CD14-positive monocyte (primary cell): ENCODE results near the gene RGMA. TPM values are rescaled to one million over a fixed set of nuclear protein-coding genes. Genes with fewer than 3 reads are reported as not detected.

Experiments
- DNase-seq, 3 donors: peaks; one replicate each; pipeline ENCODE4 v3.0.0-alpha.2; 2011 to 2022
- H2AFZ ChIP-seq: 2 replicates; pipeline ENCODE4 v1.6.0; 2012; ENCODE audit warnings: mild to moderate bottlenecking, low read depth, low read length, inconsistent platforms; ENCODE audit not compliant: insufficient read depth, poor library complexity, severe bottlenecking
- H3K27ac ChIP-seq, 2 donors: 1 replicate in 1 of 2; 2 replicates in 1 of 2; pipeline ENCODE4 v1.5.1; 2012 to 2013; ENCODE audit warnings: low read length in 2 of 2, control low read depth in 1 of 2, inconsistent platforms in 1 of 2, low read depth in 1 of 2, mild to moderate bottlenecking in 1 of 2
- H3K27me3 ChIP-seq, 2 donors: one replicate each; pipeline versions ENCODE4 v1.6.0 to v1.6.1; 2011 to 2013; ENCODE audit warnings: low read length in 2 of 2; ENCODE audit not compliant: control insufficient read depth in 2 of 2, insufficient read depth in 2 of 2
- H3K36me3 ChIP-seq, 2 donors: replicated peaks in 1 of 2; 1 replicate in 1 of 2; 2 replicates in 1 of 2; pipeline versions ENCODE4 v1.5.1 to v1.6.1; 2012 to 2013; ENCODE audit warnings: low read length in 2 of 2, control low read depth in 1 of 2, inconsistent platforms in 1 of 2, mild to moderate bottlenecking in 1 of 2; ENCODE audit not compliant: insufficient read depth in 2 of 2, control insufficient read depth in 1 of 2
- H3K4me1 ChIP-seq, 2 donors: 1 replicate in 1 of 2; 2 replicates in 1 of 2; pipeline versions ENCODE4 v1.5.1 to v1.6.1; 2012 to 2013; ENCODE audit warnings: low read length in 2 of 2, control low read depth in 1 of 2, inconsistent platforms in 1 of 2, mild to moderate bottlenecking in 1 of 2, moderate library complexity in 1 of 2; ENCODE audit not compliant: insufficient read depth in 2 of 2, control insufficient read depth in 1 of 2
- H3K4me2 ChIP-seq: replicated peaks from 2 replicates; pipeline ENCODE3; 2012; ENCODE audit warnings: low read length, moderate library complexity, mild to moderate bottlenecking; ENCODE audit not compliant: poor library complexity, severe bottlenecking; ENCODE audit errors: extremely low read depth
- H3K4me3 ChIP-seq, 3 experiments: fragments of 200-600 bp in 1 of 3; sonication (generic) in 1 of 3; replicated peaks in 1 of 3; 1 replicate in 2 of 3; 2 replicates in 1 of 3; pipeline ENCODE4 v1.5.1; 2011 to 2013; ENCODE audit warnings: low read length in 3 of 3, mild to moderate bottlenecking in 3 of 3, control low read depth in 2 of 3, low read depth in 2 of 3, inconsistent platforms in 1 of 3, moderate library complexity in 1 of 3
- H3K79me2 ChIP-seq: 2 replicates; pipeline ENCODE4 v1.6.0; 2012; ENCODE audit warnings: mild to moderate bottlenecking, control low read depth, inconsistent platforms, low read length, moderate library complexity; ENCODE audit not compliant: insufficient read depth
- H3K9ac ChIP-seq: 2 replicates; pipeline ENCODE4 v1.6.0; 2017; ENCODE audit warnings: low read length, mild to moderate bottlenecking; ENCODE audit not compliant: insufficient read depth, poor library complexity, severe bottlenecking
- H3K9me3 ChIP-seq, 2 donors: replicated peaks in 1 of 2; 1 replicate in 1 of 2; 2 replicates in 1 of 2; pipeline versions ENCODE4 v1.5.1 to v1.6.1; 2012 to 2013; ENCODE audit warnings: low read length in 2 of 2, control low read depth in 1 of 2; ENCODE audit not compliant: control insufficient read depth in 1 of 2, insufficient read depth in 1 of 2
- H4K20me1 ChIP-seq: 2 replicates; pipeline ENCODE4 v1.6.0; 2012; ENCODE audit warnings: mild to moderate bottlenecking, low read length, control low read depth, moderate library complexity; ENCODE audit not compliant: insufficient read depth
- H3K27ac Mint-ChIP-seq, 7 donors: one replicate each; pipeline ENCODE4 v1.8.0; 2020; ENCODE audit warnings: mild to moderate bottlenecking in 7 of 7, mixed read lengths in 7 of 7, moderate library complexity in 6 of 7, inconsistent platforms in 2 of 7
- H3K27me3 Mint-ChIP-seq, 3 donors: one replicate each; pipeline ENCODE4 v1.8.0; 2021 to 2022; ENCODE audit warnings: low read depth in 3 of 3, mild to moderate bottlenecking in 3 of 3, mixed read lengths in 3 of 3, moderate library complexity in 3 of 3, inconsistent platforms in 1 of 3
- H3K36me3 Mint-ChIP-seq, 2 donors: one replicate each; pipeline ENCODE4 v1.8.0; 2020; ENCODE audit warnings: mixed read lengths in 2 of 2, inconsistent platforms in 1 of 2, mild to moderate bottlenecking in 1 of 2
- H3K4me1 Mint-ChIP-seq: one replicate; pipeline ENCODE4 v1.8.0; 2020; ENCODE audit warnings: mild to moderate bottlenecking, mixed read lengths
- H3K4me3 Mint-ChIP-seq, 2 donors: one replicate each; pipeline ENCODE4 v1.8.0; 2020; ENCODE audit warnings: mild to moderate bottlenecking in 2 of 2, mixed read lengths in 2 of 2, moderate library complexity in 1 of 2
- H3K9me3 Mint-ChIP-seq, 7 donors: one replicate each; pipeline ENCODE4 v1.8.0; 2020 to 2022; ENCODE audit warnings: mixed read lengths in 7 of 7, mild to moderate bottlenecking in 6 of 7, moderate library complexity in 6 of 7, inconsistent platforms in 2 of 7
- WGBS: methylation state at CpG from one replicate; pipeline ENCODE4 v1.1.5; 2013; ENCODE audit warnings: missing lambda C conversion rate; ENCODE audit not compliant: insufficient coverage; 5-methylcytosine and 5-hydroxymethylcytosine counted together
- intact Hi-C, 2 donors: fragments of 100-400 bp; cut with micrococcal nuclease; formaldehyde crosslinking; loops; one replicate each; pipeline versions ENCODE4 v1.15.0 to v1.15.1; 2023
- polyA plus RNA-seq, 3 donors: library from polyadenylated mRNA; depleted of rRNA in 1 of 3; unstranded in 2 of 3; stranded (reverse) in 1 of 3; fragments of 300-500 nt in 2 of 3; fragments of >200 nt in 1 of 3; fragmentation: Illumina TruSeq in 2 of 3; gene quantifications; 1 replicate in 2 of 3; 2 replicates in 1 of 3; pipeline ENCODE4 v1.2.3, GENCODE V29; 2012 to 2021
- TF ChIP-seq, protein P1 (sequence below): fragments of 200-600 bp; IDR thresholded peaks from one replicate; pipeline ENCODE4 v1.8.0; 2022; ENCODE audit warnings: antibody characterized with exemption, mild to moderate bottlenecking

RGMA gene
- polyA plus RNA-seq, 3 donors = 0.07 to 0.35 (median 0.08) TPM

DNA sequence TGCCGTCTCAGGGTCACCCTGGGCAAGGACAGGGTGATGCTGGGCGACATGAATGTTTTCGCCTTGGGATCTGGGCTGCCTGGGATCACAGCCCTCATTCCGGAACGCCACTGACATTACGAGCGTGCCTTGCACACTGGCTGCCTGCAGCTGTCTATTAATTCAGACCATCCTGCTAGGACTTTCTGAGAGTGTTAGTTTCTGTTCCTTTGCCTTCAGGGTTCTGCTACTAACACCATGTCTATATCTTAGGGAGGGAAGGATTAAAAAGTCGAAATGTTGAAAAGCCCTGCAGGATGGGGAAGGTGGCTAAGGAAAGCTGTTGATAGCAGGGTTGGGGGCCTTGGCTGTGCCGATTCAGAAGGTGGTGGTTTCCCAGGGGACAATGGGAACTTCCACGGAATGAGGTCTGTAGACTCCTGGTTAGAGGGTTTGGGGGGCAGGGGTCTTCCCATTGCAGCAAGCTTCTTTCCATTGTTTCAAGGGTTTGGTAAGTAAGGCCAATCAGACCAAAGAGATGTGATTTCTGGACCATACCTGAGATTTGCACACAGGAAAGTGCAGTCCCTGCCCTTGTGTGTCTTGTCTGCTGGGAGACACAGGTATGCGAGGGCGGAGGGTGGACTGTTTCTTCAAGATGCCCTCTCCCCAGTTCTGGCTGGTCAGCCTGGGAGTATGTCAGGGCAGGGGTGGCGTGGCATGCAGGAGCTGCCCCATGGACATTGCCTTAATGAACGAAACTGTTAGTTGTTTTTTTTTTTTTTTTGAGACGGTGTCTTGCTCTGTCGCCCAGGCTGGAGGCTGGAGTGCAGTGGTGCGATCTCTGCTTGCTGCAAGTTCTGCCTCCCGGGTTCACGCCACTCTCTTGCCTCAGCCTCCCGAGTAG lies 50.9 kb downstream of the RGMA start:
- H3K9ac ChIP-seq = no peak overlapping the region
- Mint-ChIP-seq H3K36me3 (peaks cover 0 to 2% of the 10 kb centered on the region in 2 donors), H3K9me3 (peaks cover 0 to 7% (median 0%) of the 10 kb centered on the region in 7 donors), H3K4me1 (peaks cover 74% of the 10 kb centered on the region), H3K4me3 (peak overlapping the region in 1 of 2 donors; percentile 79), H3K27ac (peak overlapping the region; percentile 65 to 97 (median 90)), H3K27me3 (peaks cover 0 to 7% (median 2%) of the 10 kb centered on the region in 3 donors)
- peak overlapping the region; percentile 17 to 58 for H3K27ac ChIP-seq
- no peaks in the 10 kb centered on the region for H3K27me3 ChIP-seq
- H4K20me1 ChIP-seq = no peaks in the 10 kb centered on the region
- no peaks in the 10 kb centered on the region for H3K79me2 ChIP-seq
- intact Hi-C loops = loop anchor here in 1 of 2 donors (10.0 kb wide), 1 partner anchor 197 kb away; no protein-coding TSS in a partner anchor
- DNase-seq = no peak
- 49% methylated on average over 10 of the region's 20 CpGs for WGBS
- no peaks in the 10 kb centered on the region for H3K36me3 ChIP-seq
- no peaks in the 10 kb centered on the region for H3K9me3 ChIP-seq
- H3K4me3 ChIP-seq = peak overlapping the region in 1 of 3 experiments; percentile 49
- H2AFZ ChIP-seq = peak overlapping the region; percentile 65
- H3K4me1 ChIP-seq = peaks cover 67 to 72% of the 10 kb centered on the region in 2 donors
- peak overlapping the region; percentile 52 for H3K4me2 ChIP-seq
- TF ChIP-seq, protein P1, sequence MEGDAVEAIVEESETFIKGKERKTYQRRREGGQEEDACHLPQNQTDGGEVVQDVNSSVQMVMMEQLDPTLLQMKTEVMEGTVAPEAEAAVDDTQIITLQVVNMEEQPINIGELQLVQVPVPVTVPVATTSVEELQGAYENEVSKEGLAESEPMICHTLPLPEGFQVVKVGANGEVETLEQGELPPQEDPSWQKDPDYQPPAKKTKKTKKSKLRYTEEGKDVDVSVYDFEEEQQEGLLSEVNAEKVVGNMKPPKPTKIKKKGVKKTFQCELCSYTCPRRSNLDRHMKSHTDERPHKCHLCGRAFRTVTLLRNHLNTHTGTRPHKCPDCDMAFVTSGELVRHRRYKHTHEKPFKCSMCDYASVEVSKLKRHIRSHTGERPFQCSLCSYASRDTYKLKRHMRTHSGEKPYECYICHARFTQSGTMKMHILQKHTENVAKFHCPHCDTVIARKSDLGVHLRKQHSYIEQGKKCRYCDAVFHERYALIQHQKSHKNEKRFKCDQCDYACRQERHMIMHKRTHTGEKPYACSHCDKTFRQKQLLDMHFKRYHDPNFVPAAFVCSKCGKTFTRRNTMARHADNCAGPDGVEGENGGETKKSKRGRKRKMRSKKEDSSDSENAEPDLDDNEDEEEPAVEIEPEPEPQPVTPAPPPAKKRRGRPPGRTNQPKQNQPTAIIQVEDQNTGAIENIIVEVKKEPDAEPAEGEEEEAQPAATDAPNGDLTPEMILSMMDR = no peak

DNA sequence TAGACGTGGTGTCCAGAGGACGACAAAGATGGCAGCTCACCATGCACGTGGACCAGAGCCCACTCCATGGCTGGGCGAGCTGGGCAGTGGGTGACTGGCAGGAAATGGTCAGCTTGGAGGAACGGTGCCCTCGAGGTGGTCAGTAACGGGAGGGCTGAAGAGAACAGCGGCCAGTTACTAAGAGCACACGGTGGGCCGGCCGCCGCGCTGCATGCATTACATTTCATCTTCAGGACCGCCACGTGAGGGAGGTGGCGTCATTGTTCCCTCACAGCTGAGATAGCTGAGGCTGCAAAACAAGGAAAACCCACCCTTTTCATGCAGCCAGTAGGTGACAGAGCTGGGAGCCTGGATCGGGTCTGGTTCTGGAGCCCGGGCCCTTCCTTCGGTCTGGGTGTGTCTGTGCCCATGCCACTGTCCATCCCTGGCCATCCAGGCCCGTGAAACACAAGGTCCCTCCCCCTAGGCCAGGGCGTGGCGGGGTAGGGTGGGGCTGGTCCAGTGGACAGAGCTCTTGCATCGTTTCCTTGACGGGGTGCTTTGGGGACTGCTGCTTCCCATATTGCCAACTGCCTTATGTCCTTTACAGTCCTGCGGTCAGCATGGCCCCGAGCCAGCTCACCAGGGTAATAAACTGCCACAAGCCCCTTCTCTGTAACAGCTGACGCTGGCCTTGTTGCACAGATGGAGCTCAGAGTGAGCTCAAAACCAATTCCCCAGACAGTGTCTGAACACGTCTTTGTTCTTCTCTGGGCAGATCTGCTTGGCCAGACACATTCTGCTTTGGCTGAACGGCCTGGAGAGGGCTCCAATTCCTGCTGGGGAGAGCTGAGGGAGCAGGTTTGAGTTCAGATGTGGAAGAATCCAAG lies 51.8 kb downstream of the RGMA start:
- H3K27ac ChIP-seq = peak overlapping the region; percentile 17 to 58
- H4K20me1 ChIP-seq = no peaks in the 10 kb centered on the region
- peak overlapping the region in 1 of 3 experiments; percentile 49 for H3K4me3 ChIP-seq
- peak; percentile 76 to 81 (median 78) for DNase-seq
- H3K9me3 ChIP-seq = no peaks in the 10 kb centered on the region
- H3K27ac Mint-ChIP-seq = peak overlapping the region; percentile 65 to 97 (median 90)
- intact Hi-C loops = loop anchor here in 1 of 2 donors (10.0 kb wide), 1 partner anchor 198 kb away; no protein-coding TSS in a partner anchor
- peak overlapping the region; percentile 52 for H3K4me2 ChIP-seq
- no peaks in the 10 kb centered on the region for H3K36me3 ChIP-seq
- 36% methylated on average over 24 of the region's 29 CpGs for WGBS
- H3K4me1 ChIP-seq = peaks cover 64 to 69% of the 10 kb centered on the region in 2 donors
- TF ChIP-seq, protein P1 = no peak
- H3K36me3 Mint-ChIP-seq = peaks cover 0 to 2% of the 10 kb centered on the region in 2 donors
- H2AFZ ChIP-seq = peak overlapping the region; percentile 65
- peaks cover 65% of the 10 kb centered on the region for H3K4me1 Mint-ChIP-seq
- no peaks in the 10 kb centered on the region for H3K79me2 ChIP-seq
- H3K27me3 ChIP-seq = no peaks in the 10 kb centered on the region
- peaks cover 0 to 8% (median 2%) of the 10 kb centered on the region in 3 donors for H3K27me3 Mint-ChIP-seq
- peak overlapping the region; percentile 62 to 79 for H3K4me3 Mint-ChIP-seq
- H3K9me3 Mint-ChIP-seq = peaks cover 0 to 7% (median 0%) of the 10 kb centered on the region in 7 donors
- no peak overlapping the region for H3K9ac ChIP-seq
